ENCODE measurements around the gene EXOC2. TPM values are rescaled to one million over a fixed set of nuclear protein-coding genes. Genes with fewer than 3 reads are reported as not detected.

Gene EXOC2
- total RNA-seq, 1 donor from 2014 or later = 11.4 TPM

GRCh38 chr6:516213-516612, 176.7 kb downstream of the EXOC2 start:
- no peaks in the 10 kb centered on the region for H3K9me3 ChIP-seq
- no peak for TF ChIP-seq CTCF (IDR thresholded peaks at IDR 0.05)
- H3K36me3 ChIP-seq = peaks cover 0 to 16% of the 10 kb centered on the region in 2 donors
- H3K27ac ChIP-seq = no peak overlapping the region
- DNase-seq (ENCODE audit: low spot score in 2 of 2) = no peak
- H3K4me1 ChIP-seq = no peaks in the 10 kb centered on the region
- no peak overlapping the region for H3K4me3 ChIP-seq
- intact Hi-C loops (cut with DNase I) = no loop called here
- H3K27me3 ChIP-seq = no peaks in the 10 kb centered on the region

GRCh38 chr6:515267-515666, 177.7 kb downstream of the EXOC2 start:
- Histone ChIP-seq H3K36me3 (peaks cover 0 to 16% of the 10 kb centered on the region in 2 donors), H3K27me3 (no peaks in the 10 kb centered on the region), H3K9me3 (no peaks in the 10 kb centered on the region), H3K4me3 (no peak overlapping the region), H3K27ac (no peak overlapping the region), H3K4me1 (no peaks in the 10 kb centered on the region)
- no peak for DNase-seq (ENCODE audit: low spot score in 2 of 2)
- TF ChIP-seq CTCF (IDR thresholded peaks at IDR 0.05) = no peak
- intact Hi-C loops (cut with DNase I) = no loop called here

- Histone ChIP-seq H3K4me3 (no peak overlapping the region), H3K27me3 (no peaks in the 10 kb centered on the region), H3K4me1 (no peaks in the 10 kb centered on the region), H3K9me3 (no peaks in the 10 kb centered on the region), H3K27ac (no peak overlapping the region), H3K36me3 (peaks cover 0 to 16% of the 10 kb centered on the region in 2 donors)
- DNase-seq (ENCODE audit: low spot score in 2 of 2) = no peak
- intact Hi-C loops (cut with DNase I) = no loop called here
- TF ChIP-seq CTCF (IDR thresholded peaks at IDR 0.05) = no peak
Measured at GRCh38 chr6:514396-514978, 178.5 kb downstream of the EXOC2 start.

GRCh38 chr6:513961-514360, 179.0 kb downstream of the EXOC2 start:
- Histone ChIP-seq H3K27me3 (no peaks in the 10 kb centered on the region), H3K27ac (no peak overlapping the region), H3K9me3 (no peaks in the 10 kb centered on the region), H3K4me1 (no peaks in the 10 kb centered on the region), H3K36me3 (peaks cover 0 to 16% of the 10 kb centered on the region in 2 donors), H3K4me3 (no peak overlapping the region)
- no peak for TF ChIP-seq CTCF (IDR thresholded peaks at IDR 0.05)
- intact Hi-C loops (cut with DNase I) = no loop called here
- DNase-seq (ENCODE audit: low spot score in 2 of 2) = no peak

- H3K27ac ChIP-seq = no peak overlapping the region
- no peaks in the 10 kb centered on the region for H3K4me1 ChIP-seq
- TF ChIP-seq CTCF (IDR thresholded peaks at IDR 0.05) = no peak
- DNase-seq (ENCODE audit: low spot score in 2 of 2) = no peak
- H3K9me3 ChIP-seq = no peaks in the 10 kb centered on the region
- peaks cover 0 to 16% of the 10 kb centered on the region in 2 donors for H3K36me3 ChIP-seq
- H3K27me3 ChIP-seq = no peaks in the 10 kb centered on the region
- H3K4me3 ChIP-seq = no peak overlapping the region
- intact Hi-C loops (cut with DNase I) = no loop called here
Measured at GRCh38 chr6:513058-513457, 179.9 kb downstream of the EXOC2 start.
